Measurements from ENCODE around the gene RACK1.

Gene RACK1

DNA sequence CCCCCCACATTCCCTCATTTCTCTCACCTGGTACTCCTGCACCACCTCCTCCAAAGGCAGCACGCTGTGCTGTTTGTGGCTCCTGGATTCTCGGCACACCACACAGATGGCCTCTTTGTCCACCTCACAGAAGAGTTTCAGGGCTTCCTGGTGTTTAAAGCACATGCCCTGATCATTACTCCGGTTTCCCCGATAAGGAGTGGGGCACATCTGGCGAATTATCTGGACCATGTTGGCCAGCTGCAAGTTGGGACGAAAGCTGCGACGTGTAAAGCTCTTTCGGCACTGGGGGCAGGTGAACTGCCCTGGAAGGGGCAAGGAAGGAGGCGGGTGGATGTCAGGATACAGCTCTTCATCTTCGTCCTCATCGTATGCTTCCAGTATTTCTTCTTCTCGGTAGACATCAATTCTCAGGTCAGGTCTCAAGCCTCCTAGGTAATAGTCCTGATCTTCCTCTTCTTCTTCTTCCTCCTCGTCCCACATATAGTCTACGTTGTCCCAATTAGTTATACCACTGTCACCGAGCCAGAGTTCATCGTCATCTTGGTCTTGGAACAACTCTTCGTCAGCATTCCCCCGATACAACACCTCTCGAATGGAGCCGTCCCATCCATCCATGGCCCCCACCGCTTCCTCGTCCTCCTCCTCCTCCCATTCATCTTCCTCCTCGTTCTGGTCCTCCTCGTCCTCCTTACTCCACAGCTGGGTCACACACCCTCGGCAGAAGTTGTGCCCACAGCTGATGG, 16.4 kb upstream of the RACK1 start:
- peaks cover 11% of the 10 kb centered on the region for H3F3A ChIP-seq (ENCODE audit: insufficient read depth, low read length)
- peak overlapping the region; percentile 100 for H3K9ac ChIP-seq (ENCODE audit: low read length)
- H4K20me1 ChIP-seq (ENCODE audit: insufficient read depth, low read length): no peaks in the 10 kb centered on the region
- H3K4me2 ChIP-seq (ENCODE audit: low read depth, low read length): peak overlapping the region; percentile 94
- no peaks in the 10 kb centered on the region for H3K9me2 ChIP-seq (replicated peaks; ENCODE audit: insufficient read depth, low read length)
- peaks cover 65% of the 10 kb centered on the region for H3K79me2 ChIP-seq (ENCODE audit: low read length)
- peak overlapping the region; percentile 93; the same call in 1 of the 2 replicates for H3K27ac ChIP-seq (ENCODE audit: low read length)
- H3K27me3 ChIP-seq (replicated peaks; ENCODE audit: insufficient read depth, low read length): no peaks in the 10 kb centered on the region
- no peaks in the 10 kb centered on the region; the same call in 1 of the 2 replicates for H3K36me3 ChIP-seq (replicated peaks; ENCODE audit: insufficient read depth, low read length)
- peak overlapping the region; percentile 88 for H3K4me3 ChIP-seq (ENCODE audit: low read length)
- peak overlapping the region; percentile 96 for H2AFZ ChIP-seq (ENCODE audit: low read length)
- peaks cover 22% of the 10 kb centered on the region for H3K4me1 ChIP-seq (ENCODE audit: low read length)
- DNase-seq: no peak
- TF ChIP-seq, protein P1, sequence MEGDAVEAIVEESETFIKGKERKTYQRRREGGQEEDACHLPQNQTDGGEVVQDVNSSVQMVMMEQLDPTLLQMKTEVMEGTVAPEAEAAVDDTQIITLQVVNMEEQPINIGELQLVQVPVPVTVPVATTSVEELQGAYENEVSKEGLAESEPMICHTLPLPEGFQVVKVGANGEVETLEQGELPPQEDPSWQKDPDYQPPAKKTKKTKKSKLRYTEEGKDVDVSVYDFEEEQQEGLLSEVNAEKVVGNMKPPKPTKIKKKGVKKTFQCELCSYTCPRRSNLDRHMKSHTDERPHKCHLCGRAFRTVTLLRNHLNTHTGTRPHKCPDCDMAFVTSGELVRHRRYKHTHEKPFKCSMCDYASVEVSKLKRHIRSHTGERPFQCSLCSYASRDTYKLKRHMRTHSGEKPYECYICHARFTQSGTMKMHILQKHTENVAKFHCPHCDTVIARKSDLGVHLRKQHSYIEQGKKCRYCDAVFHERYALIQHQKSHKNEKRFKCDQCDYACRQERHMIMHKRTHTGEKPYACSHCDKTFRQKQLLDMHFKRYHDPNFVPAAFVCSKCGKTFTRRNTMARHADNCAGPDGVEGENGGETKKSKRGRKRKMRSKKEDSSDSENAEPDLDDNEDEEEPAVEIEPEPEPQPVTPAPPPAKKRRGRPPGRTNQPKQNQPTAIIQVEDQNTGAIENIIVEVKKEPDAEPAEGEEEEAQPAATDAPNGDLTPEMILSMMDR (IDR thresholded peaks at IDR 0.05; ENCODE audit: low read length): no peak
- TF ChIP-seq EZH2 (optimal IDR thresholded peaks at IDR 0.05; ENCODE audit: low read depth, low read length) (no peak), EZH2phosphoT487 (IDR thresholded peaks at IDR 0.05; ENCODE audit: low read length) (no peak)
- no peaks in the 10 kb centered on the region for H3K9me3 ChIP-seq (replicated peaks; ENCODE audit: insufficient read depth, low read length)

DNA sequence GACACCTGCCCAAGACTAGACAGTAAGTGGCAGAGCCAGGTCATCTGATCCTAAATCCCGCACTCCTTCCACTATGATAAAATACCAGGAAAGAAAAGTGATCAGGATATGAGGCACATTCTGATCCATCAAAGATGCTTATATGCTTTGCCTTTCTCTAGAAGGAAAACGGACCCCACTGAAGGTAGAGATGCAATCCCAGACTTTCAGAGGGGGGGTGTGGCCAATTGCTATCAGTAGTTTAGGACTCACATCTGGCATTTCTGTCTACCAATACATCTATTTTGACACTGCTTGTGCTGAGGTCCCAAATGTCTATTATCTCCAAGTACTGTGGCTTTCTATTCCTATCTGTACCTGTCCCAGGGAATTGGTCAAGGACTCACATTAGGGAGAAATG, 15.6 kb upstream of the RACK1 start:
- DNase-seq: no peak
- no peak for TF ChIP-seq EZH2phosphoT487 (IDR thresholded peaks at IDR 0.05; ENCODE audit: low read length)
- TF ChIP-seq, protein P1 (IDR thresholded peaks at IDR 0.05; ENCODE audit: low read length): peak; percentile 22
- Histone ChIP-seq H3K9me3 (replicated peaks; ENCODE audit: insufficient read depth, low read length) (no peaks in the 10 kb centered on the region), H3K4me2 (ENCODE audit: low read depth, low read length) (peak overlapping the region; percentile 94), H3K27me3 (replicated peaks; ENCODE audit: insufficient read depth, low read length) (no peaks in the 10 kb centered on the region), H2AFZ (ENCODE audit: low read length) (no peak overlapping the region), H3K36me3 (replicated peaks; ENCODE audit: insufficient read depth, low read length) (no peaks in the 10 kb centered on the region; the same call in 1 of the 2 replicates), H3K79me2 (ENCODE audit: low read length) (peaks cover 73% of the 10 kb centered on the region), H3F3A (ENCODE audit: insufficient read depth, low read length) (peaks cover 11% of the 10 kb centered on the region), H3K4me1 (ENCODE audit: low read length) (peaks cover 22% of the 10 kb centered on the region), H3K27ac (ENCODE audit: low read length) (no peak overlapping the region), H3K4me3 (ENCODE audit: low read length) (peak overlapping the region; percentile 88), H4K20me1 (ENCODE audit: insufficient read depth, low read length) (no peaks in the 10 kb centered on the region), H3K9ac (ENCODE audit: low read length) (peak overlapping the region; percentile 100; the same call in 1 of the 2 replicates), H3K9me2 (replicated peaks; ENCODE audit: insufficient read depth, low read length) (no peaks in the 10 kb centered on the region)

DNA sequence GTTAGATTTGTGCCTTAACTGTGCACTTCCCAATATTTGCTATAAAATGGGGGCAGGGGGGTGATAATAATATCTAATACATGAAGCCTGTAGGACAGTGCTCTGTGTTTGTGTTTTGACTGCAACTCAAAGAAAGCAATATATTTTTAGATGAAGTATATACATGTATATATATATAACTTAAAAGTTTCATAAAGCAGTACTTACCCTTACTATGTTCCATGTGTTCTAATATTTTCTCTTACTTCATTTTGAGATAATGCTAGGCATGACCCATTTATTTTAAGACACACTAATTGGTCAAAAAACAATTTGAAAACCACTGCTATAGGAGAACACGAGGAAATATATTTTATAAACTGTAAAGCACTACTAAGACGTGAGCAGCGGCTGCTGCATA, 14.9 kb upstream of the RACK1 start:
- peak overlapping the region; percentile 88 for H3K4me3 ChIP-seq (ENCODE audit: low read length)
- H3K4me1 ChIP-seq (ENCODE audit: low read length): peaks cover 22% of the 10 kb centered on the region
- H3K4me2 ChIP-seq (ENCODE audit: low read depth, low read length): peak overlapping the region; percentile 94
- H4K20me1 ChIP-seq (ENCODE audit: insufficient read depth, low read length): no peaks in the 10 kb centered on the region
- no peaks in the 10 kb centered on the region; the same call in 1 of the 2 replicates for H3K36me3 ChIP-seq (replicated peaks; ENCODE audit: insufficient read depth, low read length)
- H3K9me3 ChIP-seq (replicated peaks; ENCODE audit: insufficient read depth, low read length): no peaks in the 10 kb centered on the region
- no peak overlapping the region for H3K27ac ChIP-seq (ENCODE audit: low read length)
- TF ChIP-seq, protein P1 (IDR thresholded peaks at IDR 0.05; ENCODE audit: low read length): no peak
- TF ChIP-seq EZH2phosphoT487 (IDR thresholded peaks at IDR 0.05; ENCODE audit: low read length) (no peak), EZH2 (optimal IDR thresholded peaks at IDR 0.05; ENCODE audit: low read depth, low read length) (no peak)
- DNase-seq: no peak
- H2AFZ ChIP-seq (ENCODE audit: low read length): no peak overlapping the region
- H3K9ac ChIP-seq (ENCODE audit: low read length): peak overlapping the region; percentile 100; the same call in 1 of the 2 replicates
- no peaks in the 10 kb centered on the region for H3K27me3 ChIP-seq (replicated peaks; ENCODE audit: insufficient read depth, low read length)
- H3K9me2 ChIP-seq (replicated peaks; ENCODE audit: insufficient read depth, low read length): no peaks in the 10 kb centered on the region
- H3K79me2 ChIP-seq (ENCODE audit: low read length): peaks cover 73% of the 10 kb centered on the region
- peaks cover 11% of the 10 kb centered on the region for H3F3A ChIP-seq (ENCODE audit: insufficient read depth, low read length)

All from MM.1S (cell line).